GM21447 (cell line): ENCODE results near the gene ZNF609.
"Not testable (repeated sequence)": the region's sequence is repeated elsewhere in the genome, so short reads cannot be mapped to it uniquely, and the experiment has no call there.

Source experiments
- ATAC-seq: cut with Tn5 transposase; IDR thresholded peaks from one replicate; pipeline ENCODE4 v1.9.1; 2021; ENCODE audit not compliant: unreplicated experiment

ZNF609 gene

DNA sequence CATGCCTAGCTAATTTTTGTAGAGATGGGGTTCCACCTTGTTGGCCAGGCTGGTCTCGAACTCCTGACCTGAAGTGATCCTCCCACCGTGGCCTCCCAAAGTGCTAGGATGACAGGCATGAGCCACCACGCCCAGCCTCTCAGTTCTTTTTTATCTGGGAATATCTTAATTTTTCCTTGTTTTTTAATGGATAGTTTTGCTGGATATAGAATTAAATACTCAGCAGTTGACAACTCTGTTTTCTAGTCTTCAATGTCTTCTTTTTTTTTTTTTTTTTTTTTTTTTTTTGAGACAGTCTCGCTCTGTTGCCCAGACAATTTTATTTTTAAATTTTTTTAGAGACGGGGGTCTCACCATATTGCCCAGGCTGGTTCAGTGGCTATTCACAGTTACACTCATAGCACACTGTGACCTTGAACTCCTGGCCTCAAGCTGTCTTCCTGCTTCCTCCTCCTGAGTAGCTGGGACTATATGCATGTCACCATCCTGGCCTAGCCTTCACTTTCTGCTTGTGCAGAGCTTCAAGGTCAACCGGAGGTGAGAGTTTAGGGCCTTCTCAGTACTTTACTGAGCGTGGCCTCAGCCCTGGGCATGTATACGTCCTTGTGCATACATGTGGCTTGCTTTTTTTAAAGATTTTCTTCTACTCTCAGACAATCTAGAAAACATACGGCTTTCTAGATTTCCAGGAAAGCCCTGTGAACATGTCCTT lies 120.5 kb downstream of the ZNF609 start:
- no peak for ATAC-seq

DNA sequence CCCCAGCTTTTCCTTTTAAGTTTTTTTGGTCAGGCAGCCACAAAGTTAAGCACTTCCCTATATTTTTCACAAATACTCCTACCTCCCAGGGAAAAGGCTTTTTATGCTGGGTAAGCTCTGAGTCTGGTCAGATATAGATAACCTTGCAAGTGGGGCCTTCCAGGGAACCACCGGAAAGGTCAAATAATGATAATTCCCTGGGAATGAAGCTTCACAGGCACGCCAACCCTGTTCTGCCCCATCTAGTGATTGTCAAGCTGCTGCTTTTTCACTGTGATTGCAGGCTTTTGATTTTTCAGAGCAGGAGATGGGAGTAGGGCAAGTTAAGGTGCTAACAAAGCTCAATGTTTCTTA lies 121.0 kb downstream of the ZNF609 start:
- no peak for ATAC-seq

DNA sequence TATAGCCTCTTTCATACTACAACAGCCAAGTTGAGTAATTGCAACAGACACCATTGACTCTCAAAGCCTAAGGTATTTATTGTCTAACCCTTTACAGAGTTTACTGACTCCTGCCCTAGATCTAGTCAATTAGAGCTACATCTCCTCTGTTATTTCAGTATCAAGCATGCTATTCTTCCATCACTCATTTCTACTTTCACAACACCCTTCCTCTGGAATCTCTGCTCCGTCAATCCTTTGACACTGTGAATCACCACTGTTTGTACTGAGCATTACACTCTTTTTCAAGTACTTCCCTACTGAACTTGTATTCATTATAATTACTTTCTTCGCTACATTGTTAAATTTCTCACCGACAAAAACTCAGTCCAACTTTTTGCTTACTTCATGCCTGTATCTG lies 121.8 kb downstream of the ZNF609 start:
- ATAC-seq: no peak

DNA sequence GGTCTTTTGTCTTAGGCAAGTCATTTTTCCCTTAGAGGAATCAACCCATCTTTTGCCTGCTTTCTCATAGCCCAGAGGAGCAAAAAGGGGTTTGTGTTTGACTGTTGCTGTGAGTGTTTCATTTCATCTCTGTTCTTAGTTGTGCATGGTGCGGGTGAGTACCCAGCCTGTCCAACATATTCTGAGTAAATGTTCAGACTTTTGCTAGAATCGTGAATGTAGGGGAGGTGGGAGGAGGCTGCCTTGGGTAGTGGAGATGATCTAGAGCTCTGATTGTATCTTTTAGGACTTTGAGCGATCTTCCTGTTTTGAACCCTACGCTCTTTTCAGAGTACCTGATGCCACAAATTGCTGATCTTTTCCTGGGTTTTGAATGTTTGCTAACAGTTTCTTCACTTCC lies 123.1 kb downstream of the ZNF609 start:
- ATAC-seq: no peak

DNA sequence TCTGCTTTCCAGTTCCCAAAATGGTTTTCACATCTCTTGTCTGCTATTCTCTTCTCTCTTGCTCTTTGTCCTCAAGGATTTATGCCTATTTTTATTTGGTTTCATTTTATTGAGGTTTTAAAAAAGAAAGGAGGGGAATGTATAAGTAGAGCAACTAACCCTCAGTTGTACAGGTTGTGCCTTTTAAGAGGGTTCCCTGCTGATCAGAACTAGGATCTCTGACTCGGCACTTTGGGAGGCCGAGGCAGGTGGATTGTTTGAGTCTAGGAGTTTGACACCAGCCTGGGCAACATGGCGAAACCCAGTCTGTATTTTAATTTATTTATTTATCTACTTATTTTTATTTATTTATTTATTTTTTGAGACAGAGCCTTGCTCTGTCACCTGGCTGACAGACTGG lies 123.6 kb downstream of the ZNF609 start:
- ATAC-seq: no peak

DNA sequence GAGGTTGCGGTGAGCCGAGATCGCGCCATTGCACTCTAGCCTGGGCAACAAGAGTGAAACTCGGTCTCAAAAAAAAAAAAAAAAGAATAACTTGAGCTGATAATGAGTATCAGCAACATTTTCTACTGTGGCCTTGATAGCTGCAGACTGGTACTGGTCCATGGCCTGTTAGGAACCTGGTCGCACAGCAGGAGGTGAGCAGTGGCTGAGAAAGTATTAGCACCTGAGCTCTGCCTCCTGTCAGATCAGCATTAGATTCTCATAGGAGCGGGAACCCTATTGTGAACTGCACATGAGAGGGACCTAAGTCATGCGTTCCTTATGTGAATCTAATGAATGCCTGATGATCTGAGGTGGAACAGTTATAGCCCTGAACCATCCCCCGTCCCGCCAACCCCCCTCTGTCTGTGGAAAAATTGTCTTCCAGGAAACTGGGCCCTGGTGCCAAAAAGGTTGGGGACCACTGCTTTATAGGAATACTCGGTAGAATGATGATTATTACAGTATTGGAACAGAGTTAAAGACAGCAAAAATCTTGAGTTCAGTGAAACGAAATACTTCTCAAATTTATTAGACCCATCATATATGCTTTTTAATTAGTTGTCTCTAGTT lies 126.0 kb downstream of the ZNF609 start:
- ATAC-seq: no peak

DNA sequence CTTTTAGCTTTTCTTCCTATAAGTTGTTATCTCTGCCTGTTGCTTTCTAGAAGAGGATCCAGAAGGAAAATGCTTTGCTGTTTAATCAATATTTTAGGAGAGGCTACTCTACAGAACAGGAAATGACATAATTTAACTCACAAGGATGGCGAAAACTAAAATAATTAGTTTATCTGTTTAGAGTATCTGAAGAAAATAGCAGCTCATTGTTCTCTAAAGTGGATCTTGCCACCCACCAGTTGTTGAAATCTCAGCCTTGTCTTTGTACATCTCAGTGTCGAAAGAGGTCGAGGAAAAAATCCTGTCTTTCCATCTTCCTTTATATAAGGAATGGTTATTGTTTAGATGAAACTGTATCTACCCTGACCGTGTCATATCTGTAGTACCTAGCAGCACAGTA lies 126.6 kb downstream of the ZNF609 start:
- no peak for ATAC-seq

DNA sequence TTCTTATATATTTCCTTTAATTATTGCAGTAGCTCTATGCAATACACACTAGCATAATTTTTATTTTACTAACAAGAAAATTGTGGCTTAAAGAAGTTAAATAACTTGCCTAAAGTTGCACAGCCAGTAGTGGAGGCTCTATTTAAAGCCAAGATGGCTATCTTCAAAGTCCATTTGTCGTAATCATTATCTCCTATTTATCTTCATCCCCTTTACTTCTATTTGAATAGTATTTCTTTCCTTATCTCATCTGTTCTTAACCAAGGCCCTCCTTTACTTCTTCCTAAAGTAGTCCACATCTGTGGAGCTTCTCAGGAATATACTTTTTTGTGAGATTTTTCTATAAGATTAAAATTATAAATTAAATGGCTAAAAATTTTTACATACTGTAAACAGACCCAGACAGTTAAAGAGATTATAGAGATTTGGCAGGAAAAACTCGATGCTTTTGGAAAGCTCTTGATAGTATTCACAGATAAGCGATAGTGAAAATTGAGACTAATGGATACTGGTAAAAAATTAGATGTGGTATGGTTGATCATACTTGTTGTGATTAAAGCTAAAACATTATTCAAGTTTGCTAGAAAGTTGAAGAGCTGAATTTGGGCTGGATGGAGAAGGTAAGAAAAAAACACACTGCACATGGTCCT lies 129.2 kb downstream of the ZNF609 start:
- ATAC-seq: no peak

DNA sequence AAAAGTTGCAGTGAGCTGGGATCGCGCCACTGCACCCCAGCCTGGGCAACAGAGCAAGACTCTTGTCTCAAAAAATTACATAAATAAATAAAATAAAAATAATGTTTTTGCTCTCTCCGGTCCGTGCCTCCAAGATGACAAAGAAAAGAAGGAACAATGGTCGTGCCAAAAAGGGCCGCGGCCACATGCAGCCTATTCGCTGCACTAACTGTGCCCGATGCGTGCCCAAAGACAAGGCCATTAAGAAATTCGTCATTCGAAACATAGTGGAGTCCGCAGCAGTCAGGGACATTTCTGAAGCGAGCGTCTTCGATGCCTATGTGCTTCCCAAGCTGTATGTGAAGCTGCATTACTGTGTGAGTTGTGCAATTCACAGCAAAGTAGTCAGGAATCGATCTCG lies 132.5 kb downstream of the ZNF609 start:
- ATAC-seq: not testable (repeated sequence)

DNA sequence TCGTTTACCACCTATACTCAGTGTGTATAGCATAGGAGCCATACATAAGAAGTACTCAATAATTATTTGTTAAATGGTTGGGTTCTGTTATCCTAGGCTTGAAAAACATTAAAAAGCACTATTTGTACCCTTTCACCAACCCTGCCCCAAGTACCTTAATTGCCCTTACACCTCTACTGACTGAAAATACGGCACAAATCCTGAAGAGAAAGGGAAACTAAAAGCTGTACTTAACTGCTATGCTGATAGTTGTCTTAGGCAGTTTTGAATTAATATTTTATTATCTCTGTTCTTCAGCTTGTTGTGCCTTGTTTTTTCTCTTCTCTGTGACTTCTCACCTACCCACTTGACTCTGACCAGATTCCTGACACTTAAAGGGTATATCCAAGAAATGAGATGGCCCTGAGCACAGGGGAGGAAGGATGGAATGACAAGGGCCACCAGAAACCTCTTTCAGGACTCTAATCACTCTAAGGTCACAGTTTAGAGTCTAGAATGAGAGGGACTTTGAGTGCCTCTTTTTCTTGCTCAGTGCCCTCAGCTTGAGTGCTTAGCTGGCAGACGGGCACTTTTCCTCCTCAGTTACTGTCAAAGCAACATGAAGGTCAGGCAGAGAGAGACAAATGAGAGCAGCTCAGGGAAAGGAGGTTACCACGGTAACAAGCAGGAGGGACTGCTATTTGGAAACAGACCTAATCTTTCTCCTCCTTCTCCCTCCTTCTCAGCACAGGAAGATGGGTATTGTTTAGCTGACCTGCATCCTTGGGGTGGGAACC lies 136.5 kb downstream of the ZNF609 start:
- ATAC-seq: peak; percentile 52

DNA sequence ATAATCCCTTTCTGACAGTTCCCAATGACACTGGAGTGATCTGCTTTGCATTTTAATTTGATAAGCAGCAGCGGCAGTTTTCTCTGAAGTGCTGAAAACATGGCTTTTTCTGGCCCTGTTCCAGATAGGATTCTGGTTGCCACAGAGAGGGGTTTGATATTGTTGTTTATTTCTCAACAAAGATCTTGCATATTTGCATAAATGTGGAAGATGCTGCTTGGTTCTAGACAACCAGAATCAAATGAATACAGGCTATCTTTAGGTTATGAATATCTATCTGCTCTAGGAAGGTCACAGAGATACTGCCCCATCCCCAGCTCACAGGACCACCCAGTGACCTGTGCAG lies 137.1 kb downstream of the ZNF609 start:
- no peak for ATAC-seq

DNA sequence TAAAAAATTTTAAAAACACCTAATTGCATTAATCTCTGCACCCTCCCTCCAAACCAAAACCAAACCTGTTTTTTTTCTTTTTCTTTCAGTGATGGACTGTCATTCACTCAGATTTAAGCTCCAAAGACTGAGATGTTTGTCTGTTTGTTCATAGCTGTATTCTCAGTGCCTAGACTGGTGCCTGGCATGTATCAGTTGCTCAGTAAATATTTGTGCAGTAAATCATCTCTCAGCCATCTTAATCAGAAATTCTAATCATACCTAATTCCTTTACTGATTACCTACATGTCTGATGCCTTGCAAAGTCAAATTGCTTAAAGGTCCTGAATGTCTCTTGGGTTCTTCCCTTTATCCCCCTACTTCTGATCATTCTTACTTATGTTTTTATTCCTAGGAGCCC lies 138.8 kb downstream of the ZNF609 start:
- ATAC-seq: no peak

DNA sequence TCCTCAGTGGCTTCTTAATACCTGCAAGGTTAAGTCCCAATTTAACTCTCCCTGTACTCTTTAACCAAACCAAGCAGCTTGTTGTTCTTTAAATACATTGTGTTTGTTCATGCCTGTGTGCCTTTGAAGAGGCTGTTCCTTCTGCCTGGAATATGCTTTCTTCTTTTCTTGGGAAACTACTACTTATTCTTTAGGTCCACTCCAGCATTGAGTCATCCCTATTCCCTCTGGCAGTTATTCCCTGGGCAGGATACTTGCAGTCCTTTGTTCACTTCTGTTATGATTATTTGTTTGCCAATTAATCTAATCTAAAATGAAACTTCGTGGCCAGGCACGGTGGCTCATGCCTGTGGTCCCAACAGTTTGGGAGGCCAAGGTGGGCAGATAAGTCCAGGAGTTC lies 139.3 kb downstream of the ZNF609 start:
- ATAC-seq: no peak

DNA sequence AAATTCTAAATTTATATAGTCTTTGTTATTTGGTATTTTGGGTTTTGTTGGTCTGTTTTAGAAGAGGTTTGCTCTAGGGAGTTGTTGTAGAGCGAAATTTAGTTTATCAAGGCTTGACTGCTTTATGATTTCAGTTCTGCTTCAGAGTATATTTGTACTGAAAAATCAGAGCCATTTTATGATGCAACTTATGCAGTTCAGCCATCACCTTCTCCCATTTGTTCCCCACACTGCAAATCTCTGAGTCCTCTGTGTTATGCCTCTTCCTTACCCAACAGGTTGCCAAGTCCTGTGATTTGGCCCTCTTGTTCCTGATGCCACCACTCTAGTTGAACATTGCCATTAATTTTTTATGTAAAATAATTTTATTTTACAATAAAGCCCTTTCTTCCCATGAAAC lies 140.4 kb downstream of the ZNF609 start:
- ATAC-seq: no peak

DNA sequence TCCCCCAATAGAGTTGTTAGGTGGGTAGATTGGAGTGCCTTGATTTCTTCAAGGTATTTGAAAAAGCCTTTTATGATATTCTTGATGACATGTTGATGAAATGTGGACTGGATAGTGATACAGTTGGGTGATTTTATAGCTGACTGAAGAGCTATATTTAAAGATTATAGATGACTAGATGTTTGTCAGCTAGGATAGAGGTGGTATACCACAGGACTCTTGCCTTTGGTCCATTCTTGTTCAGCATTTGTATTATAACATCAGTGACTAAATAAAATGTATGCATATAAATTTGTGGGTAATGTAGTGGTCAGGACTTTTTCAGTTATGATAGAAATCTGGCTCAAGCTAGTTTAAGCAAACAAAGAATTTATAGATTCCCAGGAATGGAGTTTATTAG lies 143.9 kb downstream of the ZNF609 start:
- ATAC-seq: no peak

DNA sequence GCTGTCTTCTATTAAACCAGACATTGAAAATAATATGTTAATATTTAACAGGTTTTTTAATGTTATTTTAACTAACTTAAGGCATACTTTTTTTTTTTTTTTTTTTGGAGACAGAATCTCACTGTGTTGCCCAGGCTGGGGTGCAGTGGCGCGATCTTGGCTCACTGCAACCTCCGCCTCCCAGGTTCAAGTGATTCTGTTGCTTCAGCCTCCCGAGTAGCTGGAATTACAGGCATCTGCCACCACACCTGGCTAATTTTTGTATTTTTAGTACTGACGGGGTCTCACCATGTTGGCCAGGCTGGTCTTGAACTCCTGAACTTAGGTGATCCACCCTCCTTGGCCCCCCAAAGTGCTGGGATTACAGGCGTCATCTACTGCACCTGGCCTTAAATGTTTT lies 147.0 kb downstream of the ZNF609 start:
- ATAC-seq: not testable (repeated sequence)

DNA sequence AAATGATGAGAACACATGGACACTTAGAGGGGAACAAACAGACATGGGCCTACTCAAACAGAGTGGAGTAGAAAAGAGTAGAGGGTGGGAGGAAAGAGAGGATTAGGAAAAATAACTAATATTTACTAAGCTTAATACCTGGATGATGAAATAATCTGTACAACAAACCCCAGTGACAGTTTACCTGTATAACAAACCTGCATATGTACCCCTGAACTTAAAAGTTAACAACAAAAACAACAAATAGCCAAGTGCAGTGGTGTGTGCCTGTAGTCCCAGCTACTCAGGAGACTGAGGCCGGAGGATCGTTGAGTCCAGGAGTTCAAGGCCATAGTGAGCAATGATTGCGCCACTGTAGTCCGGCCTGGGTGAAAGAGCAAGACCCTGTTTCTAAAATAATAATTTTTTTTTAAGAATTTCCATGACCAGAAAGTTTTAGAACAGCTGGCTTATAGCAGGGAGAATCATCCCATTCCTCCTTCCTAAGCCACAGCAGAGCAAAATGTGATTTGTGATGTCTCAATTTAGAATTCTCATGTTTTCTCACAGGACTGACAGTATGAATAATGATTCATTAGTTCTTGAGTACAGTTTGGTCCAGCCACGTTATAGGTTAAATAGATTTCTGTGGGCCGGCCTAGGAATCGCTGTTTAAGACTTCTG lies 150.0 kb downstream of the ZNF609 start:
- no peak for ATAC-seq

DNA sequence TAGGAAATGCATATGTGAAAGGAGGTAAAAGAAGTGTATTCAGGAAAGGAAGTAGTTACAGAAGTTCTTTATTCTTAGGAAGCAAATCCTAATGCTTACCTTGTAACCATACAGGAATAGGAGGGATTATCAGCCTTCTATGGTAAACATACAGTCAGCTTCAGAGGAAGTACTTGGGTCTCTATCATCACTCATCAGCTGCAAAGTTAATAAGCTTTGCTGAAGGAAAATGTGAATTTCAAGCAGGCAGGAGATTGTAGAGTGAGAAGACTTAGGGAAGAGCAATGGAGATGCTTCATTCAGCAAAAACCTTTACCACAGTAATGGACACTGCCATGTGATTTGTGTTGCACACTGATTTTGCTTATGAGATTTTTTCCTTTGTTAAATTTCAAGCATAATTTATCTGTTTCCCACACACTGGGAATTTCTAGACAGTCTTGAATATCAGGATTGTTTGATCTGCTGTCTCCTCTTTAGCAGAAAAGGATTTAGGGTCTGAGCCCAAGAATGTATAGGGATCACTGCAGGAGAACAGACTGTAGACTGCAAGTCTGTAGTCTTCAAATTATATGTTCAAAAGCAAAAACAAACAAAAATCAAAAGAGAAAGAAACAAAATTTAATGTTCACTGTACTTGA lies 150.8 kb downstream of the ZNF609 start:
- no peak for ATAC-seq

DNA sequence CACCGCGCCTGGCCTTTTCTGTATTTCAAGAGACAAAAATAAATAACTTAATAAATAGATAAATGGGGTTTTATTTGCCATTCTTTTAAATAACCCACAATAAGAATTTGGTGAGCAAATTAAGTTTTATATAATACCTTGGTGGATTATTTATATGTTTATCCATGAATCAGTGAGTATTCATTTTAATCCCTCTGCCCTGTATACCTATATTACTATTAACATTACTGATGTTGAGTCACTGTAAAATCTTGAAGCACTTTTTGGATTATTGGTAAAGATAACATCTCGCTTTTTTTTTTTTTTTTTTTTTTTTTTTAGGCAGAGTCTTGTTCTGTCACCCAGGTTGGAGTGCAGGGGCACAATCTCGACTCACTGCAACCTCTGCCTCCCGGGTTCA lies 154.1 kb downstream of the ZNF609 start:
- ATAC-seq: no peak

DNA sequence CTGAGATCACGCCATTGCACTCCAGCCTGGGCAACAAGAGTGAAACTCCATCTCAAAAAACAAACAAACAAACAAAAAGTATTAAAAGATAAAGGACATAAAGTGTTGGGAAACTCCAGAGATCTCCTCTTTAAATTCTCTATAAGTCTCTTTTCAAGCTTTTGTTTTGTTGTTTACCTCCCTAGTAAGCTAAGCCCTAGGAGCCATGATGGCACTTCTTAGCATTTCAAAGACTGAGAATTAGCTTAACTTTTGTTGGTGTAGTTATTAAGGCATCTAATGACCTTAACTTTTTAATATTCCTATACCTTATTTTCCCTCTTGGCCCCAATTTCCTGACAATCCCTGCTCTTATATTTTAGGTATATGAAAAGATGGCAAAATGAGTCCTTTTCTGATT lies 157.3 kb downstream of the ZNF609 start:
- ATAC-seq: no peak

DNA sequence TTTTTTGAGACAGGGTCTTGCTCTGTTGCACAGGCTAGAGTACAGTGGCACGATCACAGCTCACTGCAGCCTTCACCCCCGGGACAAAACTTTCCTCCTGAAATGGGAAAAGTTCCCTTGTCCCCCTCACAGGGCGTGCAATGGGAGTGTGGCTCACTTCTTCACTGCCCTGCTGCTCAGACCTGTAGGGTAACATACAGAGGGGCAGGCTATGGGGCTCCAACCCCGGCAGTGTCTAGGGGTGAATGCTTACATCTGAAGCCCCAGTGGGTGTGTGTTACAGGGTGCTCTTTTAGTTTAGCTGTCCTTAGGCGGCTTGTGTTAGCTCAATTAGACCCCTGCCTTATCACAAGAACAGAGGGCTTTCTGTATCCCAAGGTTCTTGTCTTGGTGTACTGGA lies 157.8 kb downstream of the ZNF609 start:
- ATAC-seq: no peak
